IPS-NIHi11 (cell line): ENCODE results near the gene PRAC1.

Experiments used
- DNase-seq: peaks from one replicate; pipeline ENCODE4 v3.0.0; 2012; ENCODE audit warnings: mixed read lengths, low spot score

Gene PRAC1

DNA sequence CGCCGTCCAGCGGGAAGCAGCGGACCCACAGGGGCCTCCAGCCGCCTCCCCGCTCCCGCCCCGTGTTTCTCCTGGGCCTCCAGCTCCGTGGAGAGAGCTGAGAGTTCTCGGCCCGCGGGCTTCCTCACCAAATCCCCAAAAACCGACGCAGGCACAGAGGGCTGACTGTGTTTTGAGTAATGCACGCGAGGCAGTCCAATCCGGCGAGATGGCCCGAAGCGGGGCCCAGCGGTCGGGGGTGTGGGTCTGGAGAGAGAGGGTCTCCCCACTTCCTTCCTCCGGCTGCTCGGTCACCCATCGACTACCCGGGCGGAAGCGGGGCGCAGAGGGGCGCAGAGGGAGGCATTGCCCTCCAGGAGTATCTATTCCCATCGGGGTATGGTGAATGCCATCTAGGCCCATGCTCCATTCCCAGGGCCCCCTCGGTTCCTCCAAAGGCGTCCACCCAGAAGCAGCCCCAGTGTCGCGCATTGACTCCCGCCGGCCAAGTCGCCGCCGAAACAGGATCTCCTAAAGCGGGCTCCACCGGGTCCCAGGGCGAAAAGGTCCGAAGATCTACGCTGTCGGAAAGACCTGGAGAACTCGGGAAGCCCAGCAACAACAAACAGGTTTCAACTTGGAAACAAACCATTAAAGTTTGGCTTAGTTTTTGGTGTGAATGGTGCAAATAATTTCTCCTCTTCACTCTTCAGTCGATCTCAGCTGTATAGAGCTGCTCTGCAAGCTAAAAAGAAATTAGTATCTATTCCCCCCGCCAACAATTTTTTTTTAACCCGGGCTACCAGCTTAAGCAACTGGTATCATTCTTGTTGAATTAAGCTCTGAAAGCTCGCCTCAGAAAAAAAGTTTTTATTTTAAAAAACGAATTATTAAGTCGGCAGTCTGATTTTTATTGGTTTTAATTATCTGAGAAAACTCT, 25.4 kb upstream of the PRAC1 start:
- peak; percentile 43 for DNase-seq

DNA sequence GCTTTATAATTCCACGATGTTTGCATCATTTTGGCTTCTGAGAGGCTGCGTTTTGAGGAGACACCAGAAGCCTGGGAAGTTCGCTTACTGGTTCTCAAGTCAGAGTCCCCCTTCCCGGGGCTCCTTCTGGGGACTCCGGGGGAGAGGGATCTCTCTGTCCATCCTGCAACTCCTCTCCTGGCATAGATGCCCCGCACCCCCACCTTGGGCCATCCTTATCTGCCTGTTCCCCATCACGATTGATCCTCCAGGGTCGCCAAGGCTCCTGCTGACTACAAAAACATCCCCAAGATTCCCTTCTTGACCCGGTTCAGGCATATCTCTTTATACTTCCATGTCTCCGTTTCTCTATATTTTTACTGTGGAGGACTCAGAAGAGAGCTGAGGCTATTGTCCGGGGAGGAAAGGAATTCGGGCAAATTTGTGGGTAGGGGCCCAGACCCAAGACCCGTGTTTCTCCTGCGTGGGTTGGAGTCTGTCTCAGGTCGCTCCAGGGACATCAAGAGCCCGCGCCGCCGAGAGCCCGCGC, 24.7 kb upstream of the PRAC1 start:
- DNase-seq = peak; percentile 40

DNA sequence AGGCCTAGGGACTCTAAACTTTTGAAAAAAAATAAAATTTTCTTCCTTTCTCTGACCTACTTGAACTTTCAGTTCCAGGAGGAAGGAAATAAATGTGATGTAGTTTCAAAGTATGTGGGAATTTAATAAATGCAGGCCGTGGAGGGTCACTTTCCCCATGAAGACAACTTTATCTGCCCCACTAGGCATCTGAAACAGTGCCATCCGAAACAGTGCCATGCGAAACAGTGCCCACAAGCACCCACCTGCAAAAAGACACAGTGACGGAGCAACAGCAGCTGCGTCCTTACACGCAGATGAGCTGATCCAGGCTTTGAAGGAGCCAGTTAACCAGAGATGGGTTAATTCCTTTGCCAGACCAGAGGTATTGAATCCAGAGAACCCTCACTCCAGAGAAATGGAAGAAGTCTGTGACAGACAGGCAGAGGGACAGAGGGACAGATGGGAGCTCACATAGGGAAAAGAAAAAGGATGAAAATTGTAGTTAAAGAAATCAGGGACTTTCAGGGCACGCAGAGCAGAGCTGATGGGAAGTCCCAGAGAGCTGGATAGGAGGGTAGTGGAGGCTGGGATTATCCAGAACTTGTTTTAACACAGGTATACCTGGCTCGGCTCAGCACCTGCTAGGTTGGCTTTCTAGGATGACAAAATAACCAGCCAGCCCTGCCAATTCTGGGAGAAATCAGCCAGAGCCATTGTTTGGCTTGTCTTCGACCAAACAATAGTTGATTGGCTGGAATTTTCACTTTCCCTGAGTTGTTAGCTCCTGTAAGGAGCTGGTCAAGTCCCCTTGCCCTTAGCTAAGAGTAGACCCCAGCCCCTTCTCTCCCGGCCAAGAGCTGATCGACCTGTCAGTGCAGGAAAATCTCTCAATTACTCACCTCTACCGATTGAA, 23.3 kb upstream of the PRAC1 start:
- DNase-seq = no peak

- DNase-seq = no peak
Measured at GRCh38 chr17:48740537-48740936, 18.2 kb upstream of the PRAC1 start.

DNA sequence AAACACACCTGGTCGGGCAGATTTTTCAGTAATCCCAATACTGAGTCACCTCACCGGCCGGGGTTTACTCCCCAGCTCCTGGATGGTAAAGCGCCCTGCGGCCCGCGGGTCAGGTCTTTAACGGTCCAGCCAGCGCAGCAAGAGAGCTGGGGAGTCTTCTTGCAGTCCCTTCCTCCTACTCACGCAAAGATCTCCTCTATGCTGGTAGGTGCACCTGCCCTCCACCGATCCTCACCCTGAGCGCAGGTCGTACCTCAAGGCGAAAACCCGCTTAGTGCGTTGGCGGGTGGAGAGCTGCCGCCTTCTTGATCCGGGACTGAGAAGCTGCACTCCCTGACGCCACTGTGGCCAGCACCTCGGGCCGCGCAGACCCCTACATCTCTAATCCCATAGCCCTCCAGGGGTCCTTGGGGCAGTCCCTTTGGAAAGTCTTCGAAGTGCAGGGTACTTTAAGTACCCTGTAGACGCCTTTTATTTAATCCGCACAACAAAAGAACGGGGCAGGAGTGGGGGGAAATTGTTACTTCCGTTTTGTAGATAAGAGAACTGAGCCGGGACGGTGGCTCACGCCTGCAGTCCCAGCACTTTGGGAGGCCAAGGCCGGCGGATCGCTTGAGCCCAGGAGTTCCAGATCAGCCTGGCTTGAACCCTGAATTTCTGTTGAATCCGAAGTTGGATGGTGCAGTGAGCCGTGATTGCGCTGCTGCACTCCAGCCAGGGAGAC, 16.6 kb upstream of the PRAC1 start:
- DNase-seq = peak; percentile 28

- no peak for DNase-seq
Measured at GRCh38 chr17:48738424-48738802, 16.1 kb upstream of the PRAC1 start.

- DNase-seq = no peak
Measured at GRCh38 chr17:48737330-48738043, 15.2 kb upstream of the PRAC1 start.

DNA sequence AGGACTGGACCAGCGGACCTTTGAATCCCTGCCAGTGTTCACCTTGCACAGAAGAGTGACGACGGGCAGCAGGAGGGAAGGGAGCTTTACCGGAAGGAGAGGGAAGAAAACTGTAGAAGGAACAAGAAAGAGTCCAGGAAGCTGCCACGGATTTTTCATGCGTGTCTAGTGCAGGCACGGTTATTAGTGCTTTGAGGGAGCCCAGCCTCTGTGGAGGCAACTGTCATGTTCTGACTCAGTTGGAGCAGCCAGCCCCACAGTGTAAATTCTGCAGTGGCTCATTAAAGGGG, 12.7 kb upstream of the PRAC1 start:
- no peak for DNase-seq

- no peak for DNase-seq
Measured at GRCh38 chr17:48734333-48735061, 12.2 kb upstream of the PRAC1 start.

DNA sequence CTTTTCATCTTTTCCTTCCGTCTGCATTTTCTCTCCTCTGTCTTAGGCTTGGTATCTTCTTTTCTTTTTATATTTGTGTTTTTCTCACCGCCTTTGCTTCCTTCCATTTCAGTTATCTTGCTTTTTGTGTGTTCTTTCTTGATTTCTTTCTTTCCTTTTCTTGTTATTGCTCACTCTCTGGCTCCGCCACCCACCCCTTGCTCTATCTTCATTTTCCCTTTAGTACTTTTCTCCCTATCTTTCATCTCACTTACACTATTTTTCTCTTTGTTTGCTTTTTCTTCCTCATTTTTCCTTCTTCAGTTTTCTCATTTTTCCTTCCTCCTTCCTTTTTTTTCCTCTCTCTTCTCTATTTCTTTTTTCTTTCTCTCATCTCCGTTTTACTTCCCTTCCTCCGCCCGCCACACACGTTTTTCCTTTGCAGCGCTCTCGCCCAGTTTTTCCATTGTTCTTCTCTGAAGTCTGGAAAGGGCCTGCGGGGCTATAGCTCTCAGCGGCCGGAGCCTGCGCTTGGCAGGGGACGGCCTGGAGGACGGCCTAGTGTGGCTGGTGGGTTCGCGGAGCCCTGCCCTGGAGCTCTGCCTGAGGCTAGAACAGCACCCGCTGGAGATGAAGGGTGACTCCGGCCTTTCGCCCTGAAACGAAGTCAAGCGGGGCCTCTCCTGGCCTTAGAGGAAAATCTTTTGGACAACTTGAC, 11.5 kb upstream of the PRAC1 start:
- DNase-seq = no peak

GRCh38 chr17:48732688-48733629, 10.6 kb upstream of the PRAC1 start:
- peak; percentile 47 for DNase-seq

- no peak for DNase-seq
Measured at GRCh38 chr17:48731355-48731754, 9.0 kb upstream of the PRAC1 start.

- DNase-seq = no peak
Measured at GRCh38 chr17:48730240-48730550, 7.9 kb upstream of the PRAC1 start.

GRCh38 chr17:48729335-48730239, 7.3 kb upstream of the PRAC1 start:
- DNase-seq = no peak

DNA sequence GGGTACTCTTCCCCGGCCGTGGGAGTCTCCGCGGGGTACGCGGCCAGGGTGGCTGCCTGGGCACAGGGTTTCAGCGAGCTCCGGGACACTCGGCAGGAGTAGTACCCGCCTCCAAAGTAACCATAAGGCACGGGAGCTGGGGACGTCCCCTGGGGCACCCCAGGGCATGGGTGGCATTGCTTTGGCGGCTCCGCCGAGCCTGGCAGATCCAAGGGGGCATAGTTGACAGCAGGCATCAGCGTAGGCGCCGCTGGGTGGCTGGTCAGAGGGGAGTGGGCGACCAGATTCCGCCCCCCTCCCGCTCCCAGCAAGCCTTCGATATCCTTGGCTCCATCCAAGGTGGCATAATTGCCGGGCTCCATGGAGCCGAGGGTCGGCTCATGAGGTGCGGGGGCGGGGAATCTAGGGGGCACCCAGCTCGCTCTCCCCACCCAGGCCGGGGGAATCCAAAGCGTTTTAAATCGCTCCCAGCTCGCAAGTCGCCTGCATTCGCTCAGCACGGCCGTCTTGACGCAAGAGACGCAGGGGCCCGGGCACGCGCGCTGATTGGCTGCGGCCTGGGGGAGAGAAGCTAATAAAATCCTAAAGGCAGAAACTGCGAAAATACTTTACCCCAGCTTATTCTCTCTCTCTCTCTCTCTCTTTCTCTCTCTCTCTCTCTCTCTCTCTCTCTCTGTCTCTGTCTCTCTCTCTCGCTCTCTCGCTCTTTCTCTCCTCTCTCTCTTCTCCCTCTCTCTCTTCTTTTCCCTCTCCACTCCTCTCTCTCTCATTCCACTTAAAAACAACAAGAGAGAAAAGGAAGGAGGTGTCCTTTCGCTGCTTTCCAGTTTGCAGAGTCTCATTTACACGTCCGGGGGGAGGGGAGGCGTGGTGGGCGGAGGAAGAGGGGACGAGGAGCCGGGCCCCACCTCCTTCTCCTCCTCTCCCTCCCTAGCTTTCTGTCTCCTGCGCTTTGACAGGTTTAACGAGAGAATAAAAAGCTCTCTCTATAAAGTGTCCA, 6.2 kb upstream of the PRAC1 start, which contains the start of gene HOXB13:
Gene HOXB13 (minus strand): TSS at position 519 of the 1,000 bp plus-strand sequence. CDS start 157 bp downstream, at position 362.
- peak; percentile 57 for DNase-seq

DNA sequence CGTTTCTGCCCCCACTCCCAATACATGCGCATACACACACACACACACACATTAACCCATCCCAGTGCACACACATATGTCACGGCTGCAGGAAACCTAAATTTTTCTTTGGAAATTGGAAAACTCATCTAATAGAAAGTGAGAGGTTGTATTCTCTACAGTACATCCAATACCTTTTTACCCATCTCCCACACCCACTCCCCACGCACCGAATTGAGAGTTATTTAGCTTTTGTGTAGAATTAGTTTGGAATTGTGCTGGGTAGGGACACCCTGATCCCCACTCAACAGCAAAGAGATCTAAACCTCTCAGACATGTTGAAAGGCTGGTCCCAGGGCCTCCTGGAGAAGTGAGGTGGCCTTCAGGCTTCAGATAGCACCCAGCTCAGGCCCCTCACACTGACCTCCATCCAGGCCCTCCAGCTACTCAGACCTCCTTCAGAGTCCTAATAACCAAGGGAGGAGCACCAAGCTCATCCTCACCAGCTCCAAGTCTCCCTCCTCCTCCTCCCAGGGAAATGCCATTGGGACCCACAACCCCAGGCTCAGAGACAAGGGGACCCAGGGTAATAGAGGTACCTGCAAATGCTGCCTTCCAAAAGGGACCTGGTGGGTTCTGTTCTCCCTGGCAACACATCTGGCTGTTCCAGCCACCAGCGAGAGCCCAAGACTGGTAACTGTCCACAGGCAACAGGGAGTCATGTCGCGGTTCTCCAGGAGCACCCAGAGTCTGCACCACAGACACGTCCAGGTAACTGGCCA, 5.3 kb upstream of the PRAC1 start:
- no peak for DNase-seq
